GM18517 (cell line): ENCODE measurements around the gene SEPHS1.

Source experiments
- ATAC-seq: cut with Tn5 transposase; IDR thresholded peaks from one replicate; pipeline ENCODE4 v1.9.1; 2021; ENCODE audit warnings: mild to moderate bottlenecking, moderate library complexity; ENCODE audit not compliant: unreplicated experiment

SEPHS1 gene

GRCh38 chr10:13329565-13329964, 18.5 kb downstream of the SEPHS1 start:
- no peak for ATAC-seq

DNA sequence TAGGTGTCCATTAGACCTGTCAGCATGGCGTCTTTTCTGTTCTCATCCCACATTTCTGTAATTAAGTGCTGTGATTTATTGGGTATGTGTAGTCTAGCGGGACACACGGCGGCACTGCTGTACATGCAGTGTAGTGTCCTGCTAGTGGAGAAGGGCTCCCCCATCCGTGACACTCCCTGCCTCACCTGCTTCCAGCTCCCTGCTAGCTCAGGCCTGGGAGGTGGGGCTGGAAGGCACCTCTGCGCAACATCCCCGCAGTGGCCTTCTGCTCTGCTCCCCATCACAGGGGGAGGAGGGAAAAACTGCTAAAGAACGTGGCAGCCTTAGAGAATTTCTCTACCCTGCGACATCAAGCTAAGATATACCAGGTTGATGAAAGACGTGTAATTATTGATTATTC, 19.5 kb downstream of the SEPHS1 start:
- no peak for ATAC-seq

DNA sequence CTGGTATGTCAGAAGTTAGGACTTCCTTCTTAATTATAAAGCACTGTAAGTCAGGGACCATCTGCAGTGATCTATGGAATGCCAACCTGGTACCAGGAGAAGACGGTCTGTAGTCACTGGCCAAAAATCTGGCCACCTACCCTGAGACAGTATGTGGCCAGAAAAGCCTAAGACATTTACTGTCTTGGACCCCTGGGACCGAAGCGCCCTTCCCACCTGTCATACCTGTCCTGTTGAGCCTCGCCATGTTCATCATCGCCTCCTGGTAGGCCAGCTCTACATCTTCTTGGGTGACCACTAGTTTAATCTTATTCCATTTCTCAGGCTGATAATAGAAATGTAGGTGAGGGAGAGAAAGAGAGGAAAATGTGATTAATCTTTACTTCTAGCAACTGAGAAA, 20.0 kb downstream of the SEPHS1 start:
- ATAC-seq = no peak

- ATAC-seq = no peak
These were observed 20.6 kb downstream of the SEPHS1 start for GRCh38 chr10:13327534-13327933.

DNA sequence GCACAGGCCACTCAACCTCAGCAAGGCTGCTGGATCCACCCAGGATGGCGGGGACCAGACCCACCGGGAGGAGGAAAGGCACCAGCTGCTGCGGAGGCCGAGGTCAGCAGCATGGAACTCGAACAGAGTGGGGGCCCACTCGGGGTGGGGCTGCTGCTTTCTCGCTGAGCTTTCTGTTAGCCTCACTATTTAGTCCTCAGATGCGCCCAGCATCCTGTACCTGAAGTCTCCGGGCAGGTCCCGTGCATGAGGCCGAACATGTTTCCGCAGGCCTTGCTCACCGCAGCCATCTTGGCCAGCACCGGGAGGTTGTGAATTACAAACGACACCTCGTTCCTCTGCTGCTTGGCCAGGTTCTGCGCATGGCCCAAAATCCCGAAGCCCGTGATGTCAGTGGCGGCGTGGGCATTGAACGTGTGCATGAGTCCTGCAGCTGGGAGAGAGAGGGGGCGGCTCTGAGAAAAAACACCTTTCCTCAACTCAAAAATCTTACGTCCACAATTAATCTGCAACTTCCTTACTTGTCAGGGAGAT, 25.4 kb downstream of the SEPHS1 start:
- ATAC-seq = no peak

GRCh38 chr10:13321576-13321975, 26.5 kb downstream of the SEPHS1 start:
- no peak for ATAC-seq

DNA sequence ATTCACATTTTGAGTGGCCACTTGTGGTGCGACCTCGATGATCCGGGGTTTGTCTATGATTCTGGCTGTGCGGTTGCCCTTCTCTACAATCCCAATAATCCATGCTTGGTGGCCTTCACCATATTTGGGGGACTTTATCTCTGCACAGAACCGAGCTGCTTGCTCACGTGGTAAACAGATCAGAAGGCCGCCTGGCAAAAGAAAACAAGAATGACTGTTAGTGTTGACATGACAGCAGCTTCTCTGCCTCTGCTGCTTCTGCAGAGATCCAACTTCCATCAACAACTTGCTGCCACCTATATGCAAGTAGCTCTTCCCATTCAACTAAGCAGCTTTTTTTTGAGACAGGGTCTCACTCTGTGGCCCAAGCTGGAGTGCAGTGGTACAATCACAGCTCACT, 28.9 kb downstream of the SEPHS1 start:
- no peak for ATAC-seq

- no peak for ATAC-seq
These were observed 30.6 kb downstream of the SEPHS1 start for GRCh38 chr10:13317474-13317873.

GRCh38 chr10:13316635-13317311, 31.3 kb downstream of the SEPHS1 start:
- ATAC-seq = no peak

DNA sequence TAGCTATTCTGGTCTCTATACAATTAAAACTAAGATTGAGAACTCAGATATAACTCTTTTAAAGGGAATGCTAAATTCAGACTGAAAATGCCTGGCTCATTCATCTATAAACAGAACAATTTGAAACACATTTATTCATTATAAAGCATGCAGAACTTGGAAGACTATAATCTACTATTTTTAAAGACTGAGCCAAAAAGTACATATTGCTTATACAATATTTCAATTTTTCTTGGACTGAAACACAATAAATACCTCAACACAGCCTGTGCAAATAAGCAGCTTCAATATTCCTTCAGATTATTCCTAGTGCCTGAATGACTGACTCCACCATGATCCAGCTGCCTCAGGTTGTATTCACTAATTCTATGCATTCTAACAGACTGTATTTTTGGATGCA, 32.7 kb downstream of the SEPHS1 start:
- ATAC-seq = no peak

GRCh38 chr10:13311177-13311575, 36.9 kb downstream of the SEPHS1 start:
- no peak for ATAC-seq

DNA sequence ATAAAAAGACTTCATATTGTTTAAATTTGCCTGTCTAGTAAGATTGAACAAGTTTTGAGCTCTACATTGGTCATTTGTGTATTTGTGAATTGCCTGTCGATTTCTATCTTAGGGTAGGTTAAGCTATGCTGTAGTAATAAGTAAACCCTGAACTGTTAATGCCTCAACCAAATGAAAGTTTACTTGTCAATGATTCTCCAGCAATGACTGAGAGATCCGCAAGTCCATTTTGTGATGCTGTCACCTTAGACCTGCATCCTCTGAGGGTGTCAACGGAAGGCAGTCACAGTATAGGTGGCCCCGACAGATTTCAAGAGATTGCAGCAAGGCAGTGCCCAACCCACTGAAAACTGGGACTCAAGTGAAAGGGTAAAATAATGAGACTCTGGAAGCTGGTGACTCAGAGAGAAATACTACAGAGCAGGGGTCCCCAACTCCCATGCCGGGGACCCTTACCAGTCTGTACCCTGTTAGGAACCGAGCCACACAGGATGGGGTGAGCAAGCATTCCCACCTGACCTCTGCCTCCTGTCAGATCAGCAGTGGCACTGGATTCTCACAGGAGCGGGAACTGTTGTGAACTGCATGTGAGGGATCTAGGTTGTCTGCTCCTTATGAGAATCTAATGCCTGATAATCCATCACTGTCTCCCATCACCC, 37.4 kb downstream of the SEPHS1 start:
- ATAC-seq = no peak

DNA sequence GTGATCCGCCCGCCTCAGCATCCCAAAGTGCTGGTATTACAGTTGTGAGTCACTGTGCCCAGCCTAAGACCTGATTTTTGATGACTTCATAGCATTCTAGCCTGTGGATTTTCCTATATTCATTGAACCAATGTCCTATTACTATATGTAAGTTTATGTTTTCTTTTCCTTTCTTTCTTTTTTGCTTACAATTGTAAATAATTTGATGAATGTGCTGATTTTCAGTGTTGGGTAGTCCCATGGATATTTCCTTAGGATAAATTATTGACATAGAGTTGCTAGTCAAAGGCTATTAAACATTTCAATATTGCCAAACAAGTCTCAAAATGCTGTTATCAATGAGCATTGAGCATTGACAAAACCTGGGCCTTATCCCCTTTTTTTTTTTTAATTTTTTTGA, 38.3 kb downstream of the SEPHS1 start:
- no peak for ATAC-seq

DNA sequence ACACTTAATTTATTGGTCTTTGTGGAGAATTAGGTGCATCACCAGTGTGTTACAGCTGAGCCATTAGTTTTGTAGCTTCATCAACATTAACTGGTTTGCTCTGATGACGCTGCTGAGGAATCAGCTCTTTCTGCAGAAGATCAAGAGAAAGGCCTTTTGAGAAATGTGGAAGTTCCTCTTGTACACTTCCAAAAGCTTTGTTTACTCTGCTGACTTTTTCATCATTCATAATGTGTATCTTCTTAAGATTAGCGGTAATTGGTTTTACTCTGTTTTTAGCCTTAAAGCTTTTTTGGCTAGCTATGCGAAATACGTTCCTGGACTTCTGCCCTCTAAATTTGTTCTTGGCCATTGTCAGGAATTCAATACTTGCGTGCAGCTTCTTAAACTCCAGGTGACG, 40.0 kb downstream of the SEPHS1 start:
- ATAC-seq = no peak

DNA sequence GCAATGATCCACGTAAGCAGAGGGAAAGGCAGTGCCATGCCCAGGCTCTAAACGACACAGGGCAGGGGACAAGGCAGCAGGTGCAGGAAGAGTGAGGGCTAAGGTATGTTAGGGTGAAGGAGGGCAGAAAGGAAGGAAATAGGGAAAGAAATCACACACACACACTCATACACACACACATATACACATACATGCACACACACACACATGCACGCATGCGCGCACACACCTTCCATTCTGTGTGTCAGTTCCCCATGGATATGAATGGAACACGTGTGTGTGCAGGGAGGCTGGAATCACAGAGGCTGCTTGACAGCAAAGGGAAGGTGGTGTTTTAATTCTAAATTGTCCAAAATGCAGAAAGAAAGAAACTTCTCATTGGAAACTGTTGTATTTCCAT, 42.0 kb downstream of the SEPHS1 start:
- ATAC-seq = no peak

- ATAC-seq = no peak
These were observed 45.1 kb downstream of the SEPHS1 start for GRCh38 chr10:13302821-13303555.

GRCh38 chr10:13299437-13300287, 48.4 kb downstream of the SEPHS1 start, which contains the start of gene PHYH:
Gene PHYH, minus strand, starts transcription at chr10:13300064. Its CDS starts 22 bp downstream, at chr10:13300042.
- peak; percentile 62 for ATAC-seq

DNA sequence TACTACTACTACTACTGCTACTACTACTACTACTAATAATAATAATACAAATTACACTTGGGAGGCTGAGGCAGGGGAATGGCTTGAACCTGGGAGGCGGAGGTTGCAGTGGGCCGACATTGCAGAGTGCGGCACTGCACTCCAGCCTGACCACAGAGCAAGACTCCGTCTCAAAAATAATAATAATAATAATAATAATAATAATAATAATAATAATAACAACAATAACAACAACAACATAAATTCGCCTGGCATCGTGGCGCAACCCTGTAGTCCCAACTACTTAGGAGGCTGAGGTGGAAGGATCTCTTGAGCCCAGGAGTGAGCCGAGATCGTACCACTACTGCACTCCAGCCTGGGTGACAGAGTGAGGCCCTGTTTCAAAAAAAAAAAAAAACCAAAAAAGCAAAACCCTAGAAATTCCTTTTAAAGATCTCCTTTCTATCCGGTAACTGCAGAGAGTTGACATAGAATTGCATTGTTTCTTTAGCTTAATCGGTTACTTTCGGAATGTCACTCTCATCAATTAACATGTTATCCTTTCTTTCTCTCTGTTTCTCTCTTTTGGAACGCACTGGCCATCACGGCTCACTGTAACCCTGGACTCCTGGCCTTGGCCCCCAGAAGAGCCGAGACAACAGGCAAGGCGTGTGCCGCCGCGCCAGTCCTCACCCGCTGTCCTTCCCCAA, 49.2 kb downstream of the SEPHS1 start:
- ATAC-seq = no peak

DNA sequence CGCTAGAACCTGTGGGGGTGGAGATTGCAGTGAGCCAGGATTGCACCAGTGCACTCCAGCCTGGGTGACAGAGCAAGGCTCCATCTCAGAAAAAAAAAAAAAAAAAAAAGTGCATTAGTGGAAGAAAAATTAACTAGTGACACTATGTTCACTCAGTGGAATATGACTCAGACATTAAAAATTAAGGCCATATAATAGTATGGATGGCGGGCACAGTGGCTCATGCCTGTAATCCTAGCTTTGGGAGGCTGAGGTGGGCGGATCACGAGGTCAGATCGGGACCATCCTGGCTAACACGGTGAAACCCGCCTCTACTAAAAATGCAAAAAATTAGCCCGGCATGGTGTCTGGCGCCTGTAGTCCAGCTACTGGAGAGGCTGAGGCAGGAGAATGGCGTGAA, 51.6 kb downstream of the SEPHS1 start:
- no peak for ATAC-seq

DNA sequence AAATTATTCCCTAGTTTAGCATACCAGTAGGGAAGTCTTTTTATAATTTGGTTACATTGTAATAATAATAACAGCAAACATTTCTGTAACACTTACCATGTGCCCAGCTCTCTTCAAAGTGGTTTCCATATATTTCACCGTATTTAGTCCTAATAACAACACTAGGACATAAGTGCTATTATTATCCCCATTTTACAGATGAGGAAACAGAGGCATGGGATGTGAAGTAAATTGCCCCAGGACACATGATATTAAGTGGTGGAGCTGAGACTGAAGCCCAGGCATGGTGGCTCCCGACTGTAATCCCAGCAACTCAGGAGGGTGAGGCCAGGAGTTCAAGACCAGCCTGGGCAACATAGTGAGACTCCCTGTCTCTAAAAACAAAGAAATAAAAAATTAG, 53.3 kb downstream of the SEPHS1 start:
- no peak for ATAC-seq
